22Rv1 (cell line): ENCODE measurements around the gene MTHFD2L.

Source experiments
- ZFX ChIP-seq: fragments of 450-650 bp; IDR thresholded peaks from 2 replicates; pipeline ENCODE4 v1.6.1; 2017; ENCODE audit warnings: antibody characterized with exemption, borderline replicate concordance
- TF ChIP-seq, protein P1 (sequence below): fragments of 450-650 bp; IDR thresholded peaks from 2 replicates; pipeline ENCODE4 v1.5.1; 2017; ENCODE audit warnings: mild to moderate bottlenecking

DNA sequence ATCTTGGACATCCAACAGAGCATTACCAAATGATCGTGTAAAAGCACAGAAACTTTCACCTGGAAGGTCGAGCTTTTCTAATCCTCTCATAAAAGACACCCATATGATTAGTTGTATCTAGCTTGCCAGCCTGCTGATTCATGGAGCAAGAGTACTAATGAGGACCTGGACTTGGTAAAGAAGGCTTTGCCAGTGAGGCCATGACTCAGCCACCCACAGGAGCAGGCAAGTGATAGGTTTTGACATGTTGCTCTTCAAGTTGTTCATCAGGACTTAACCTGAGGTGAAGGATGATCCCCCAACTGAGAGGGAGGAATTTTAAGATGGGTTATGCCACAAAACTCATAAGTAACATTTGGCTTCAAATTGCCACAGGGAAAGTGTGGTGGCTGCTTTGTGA is 125.7 kb downstream of the MTHFD2L start:
- TF ChIP-seq, protein P1, sequence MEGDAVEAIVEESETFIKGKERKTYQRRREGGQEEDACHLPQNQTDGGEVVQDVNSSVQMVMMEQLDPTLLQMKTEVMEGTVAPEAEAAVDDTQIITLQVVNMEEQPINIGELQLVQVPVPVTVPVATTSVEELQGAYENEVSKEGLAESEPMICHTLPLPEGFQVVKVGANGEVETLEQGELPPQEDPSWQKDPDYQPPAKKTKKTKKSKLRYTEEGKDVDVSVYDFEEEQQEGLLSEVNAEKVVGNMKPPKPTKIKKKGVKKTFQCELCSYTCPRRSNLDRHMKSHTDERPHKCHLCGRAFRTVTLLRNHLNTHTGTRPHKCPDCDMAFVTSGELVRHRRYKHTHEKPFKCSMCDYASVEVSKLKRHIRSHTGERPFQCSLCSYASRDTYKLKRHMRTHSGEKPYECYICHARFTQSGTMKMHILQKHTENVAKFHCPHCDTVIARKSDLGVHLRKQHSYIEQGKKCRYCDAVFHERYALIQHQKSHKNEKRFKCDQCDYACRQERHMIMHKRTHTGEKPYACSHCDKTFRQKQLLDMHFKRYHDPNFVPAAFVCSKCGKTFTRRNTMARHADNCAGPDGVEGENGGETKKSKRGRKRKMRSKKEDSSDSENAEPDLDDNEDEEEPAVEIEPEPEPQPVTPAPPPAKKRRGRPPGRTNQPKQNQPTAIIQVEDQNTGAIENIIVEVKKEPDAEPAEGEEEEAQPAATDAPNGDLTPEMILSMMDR = no peak
- no peak for TF ChIP-seq ZFX
